ENCODE results near the gene CIZ1.

- TF ChIP-seq CTCF (IDR thresholded peaks at IDR 0.05; ENCODE audit: low read depth, low read length) (no peak), MYC (IDR thresholded peaks at IDR 0.05; ENCODE audit: low read depth, low read length) (no peak), MAX (IDR thresholded peaks at IDR 0.05; ENCODE audit: low read depth, low read length) (no peak)
Measured at GRCh38 chr9:128145951-128146351, 45.4 kb downstream of the CIZ1 start.

All from NB4 (cell line).